H1 (cell line): ENCODE measurements around the gene DLGAP3.

Source experiments
- ASH2L ChIP-seq: fragments of 200-600, 300-600 bp; sonication (generic); IDR thresholded peaks from one replicate; pipeline ENCODE4 v1.7.1; 2017; ENCODE audit warnings: low read length
- CEBPB ChIP-seq: IDR thresholded peaks from 2 replicates; pipeline ENCODE4 v1.6.1; 2012; ENCODE audit warnings: low read depth, low read length
- CTCF ChIP-seq, 3 experiments: IDR thresholded peaks; 1 replicate in 2 of 3; 2 replicates in 1 of 3; pipeline versions ENCODE4 v1.5.1 to v1.6.1; 2011; ENCODE audit warnings: low read length in 3 of 3, mild to moderate bottlenecking in 3 of 3, inconsistent platforms in 2 of 3, low read depth in 1 of 3, moderate library complexity in 1 of 3; ENCODE audit not compliant: insufficient read depth in 1 of 3; ENCODE audit errors: control extremely low read depth in 1 of 3
- EP300 ChIP-seq, 2 experiments: IDR thresholded peaks; 1 replicate in 1 of 2; 2 replicates in 1 of 2; pipeline ENCODE4 v1.6.1; 2011 to 2012; ENCODE audit warnings: low read depth in 2 of 2, low read length in 2 of 2, mild to moderate bottlenecking in 2 of 2, borderline replicate concordance in 1 of 2, inconsistent platforms in 1 of 2, moderate library complexity in 1 of 2
- HDAC2 ChIP-seq, 2 experiments: fragments of 300-600 bp in 1 of 2; sonication (generic) in 1 of 2; IDR thresholded peaks; 2 replicates each; pipeline ENCODE4 v1.6.1; 2011 to 2012; ENCODE audit warnings: low read depth in 2 of 2, low read length in 2 of 2, mild to moderate bottlenecking in 2 of 2, moderate library complexity in 2 of 2, borderline replicate concordance in 1 of 2, inconsistent platforms in 1 of 2
- POLR2A ChIP-seq, 2 experiments: IDR thresholded peaks; 1 replicate in 1 of 2; 2 replicates in 1 of 2; pipeline ENCODE4 v1.6.1; 2011; ENCODE audit warnings: low read depth in 2 of 2, low read length in 2 of 2, mild to moderate bottlenecking in 2 of 2; ENCODE audit errors: control extremely low read depth in 1 of 2
- TAF1 ChIP-seq: IDR thresholded peaks from 2 replicates; pipeline ENCODE4 v1.6.1; 2011; ENCODE audit warnings: mild to moderate bottlenecking, low read depth, low read length
- TAF7 ChIP-seq: optimal IDR thresholded peaks from 2 replicates; pipeline ENCODE3; 2011; ENCODE audit warnings: low read depth, mild to moderate bottlenecking, inconsistent platforms, low read length, moderate library complexity, borderline replicate concordance

DNA sequence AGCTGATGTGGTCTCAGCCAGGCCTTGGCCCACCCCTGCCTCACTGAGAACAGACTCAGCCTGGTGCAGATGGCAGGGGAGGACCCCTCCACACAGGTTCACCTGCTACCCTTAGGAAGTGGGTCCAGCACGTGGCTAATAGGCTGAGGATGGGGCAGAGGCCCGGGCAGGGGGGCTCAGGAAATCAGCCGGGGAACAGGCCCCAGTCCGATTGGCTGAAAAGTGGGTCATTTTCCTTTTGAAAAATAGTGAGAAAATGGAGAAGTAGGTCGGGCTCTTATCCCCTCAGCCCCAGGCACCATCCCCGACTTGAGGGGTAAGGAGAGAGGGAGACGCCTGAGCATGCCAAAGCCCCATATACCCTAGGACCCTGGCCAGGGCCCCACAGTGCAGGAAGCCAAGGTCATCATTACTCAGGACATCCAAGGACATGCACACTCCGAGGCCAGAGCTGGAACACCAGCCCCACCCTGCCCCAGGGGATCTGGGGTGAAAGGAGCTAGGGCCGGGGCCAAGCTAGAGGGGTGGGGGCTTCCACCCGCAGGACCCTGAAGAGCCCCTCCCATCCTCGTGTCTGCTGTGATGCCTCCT, 11.0 kb downstream of the DLGAP3 start:
- TF ChIP-seq POLR2A (IDR thresholded peaks at IDR 0.05; ENCODE audit: control extremely low read depth in 1 of 2, low read depth in 2 of 2, low read length in 2 of 2) (no peak), CTCF (IDR thresholded peaks at IDR 0.05; ENCODE audit: control extremely low read depth in 1 of 3, insufficient read depth in 1 of 3, low read depth in 1 of 3, low read length in 3 of 3) (no peak), CEBPB (no peak), EP300 (IDR thresholded peaks at IDR 0.05; ENCODE audit: borderline replicate concordance in 1 of 2, low read depth in 2 of 2, low read length in 2 of 2) (no peak), HDAC2 (IDR thresholded peaks at IDR 0.05; ENCODE audit: borderline replicate concordance in 1 of 2, low read depth in 2 of 2, low read length in 2 of 2) (no peak), ASH2L (no peak), TAF7 (no peak), TAF1 (no peak)
